ENCODE data around the gene CEP250.

DNA sequence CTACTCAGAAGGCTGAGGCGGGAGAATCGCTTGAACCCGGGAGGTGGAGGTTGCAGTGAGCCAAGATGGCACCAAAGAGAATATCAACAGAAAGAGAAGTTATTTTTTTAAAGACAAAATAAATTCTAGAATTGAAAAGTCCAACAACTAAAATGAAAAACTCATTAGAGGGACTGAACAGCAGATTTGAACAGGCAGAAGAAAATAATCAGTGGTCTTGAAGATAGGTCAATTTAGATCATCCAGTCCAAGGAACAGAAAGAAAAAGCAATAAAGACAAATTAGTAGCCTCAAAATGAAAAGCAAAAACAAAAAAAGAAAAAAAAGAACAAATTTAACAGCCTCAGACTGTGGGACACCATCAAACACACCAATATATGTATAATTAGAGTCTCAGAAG, 49.6 kb upstream of the CEP250 start:
- TF ChIP-seq, protein P1, sequence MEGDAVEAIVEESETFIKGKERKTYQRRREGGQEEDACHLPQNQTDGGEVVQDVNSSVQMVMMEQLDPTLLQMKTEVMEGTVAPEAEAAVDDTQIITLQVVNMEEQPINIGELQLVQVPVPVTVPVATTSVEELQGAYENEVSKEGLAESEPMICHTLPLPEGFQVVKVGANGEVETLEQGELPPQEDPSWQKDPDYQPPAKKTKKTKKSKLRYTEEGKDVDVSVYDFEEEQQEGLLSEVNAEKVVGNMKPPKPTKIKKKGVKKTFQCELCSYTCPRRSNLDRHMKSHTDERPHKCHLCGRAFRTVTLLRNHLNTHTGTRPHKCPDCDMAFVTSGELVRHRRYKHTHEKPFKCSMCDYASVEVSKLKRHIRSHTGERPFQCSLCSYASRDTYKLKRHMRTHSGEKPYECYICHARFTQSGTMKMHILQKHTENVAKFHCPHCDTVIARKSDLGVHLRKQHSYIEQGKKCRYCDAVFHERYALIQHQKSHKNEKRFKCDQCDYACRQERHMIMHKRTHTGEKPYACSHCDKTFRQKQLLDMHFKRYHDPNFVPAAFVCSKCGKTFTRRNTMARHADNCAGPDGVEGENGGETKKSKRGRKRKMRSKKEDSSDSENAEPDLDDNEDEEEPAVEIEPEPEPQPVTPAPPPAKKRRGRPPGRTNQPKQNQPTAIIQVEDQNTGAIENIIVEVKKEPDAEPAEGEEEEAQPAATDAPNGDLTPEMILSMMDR (IDR thresholded peaks at IDR 0.05; ENCODE audit: low read depth, low read length, poor library complexity, severe bottlenecking), result no peak
- no peak for TF ChIP-seq EZH2phosphoT487 (IDR thresholded peaks at IDR 0.05; ENCODE audit: borderline replicate concordance, low read length)

All from DOHH2 (cell line).